ENCODE data around the gene SMPX.

Gene SMPX

DNA sequence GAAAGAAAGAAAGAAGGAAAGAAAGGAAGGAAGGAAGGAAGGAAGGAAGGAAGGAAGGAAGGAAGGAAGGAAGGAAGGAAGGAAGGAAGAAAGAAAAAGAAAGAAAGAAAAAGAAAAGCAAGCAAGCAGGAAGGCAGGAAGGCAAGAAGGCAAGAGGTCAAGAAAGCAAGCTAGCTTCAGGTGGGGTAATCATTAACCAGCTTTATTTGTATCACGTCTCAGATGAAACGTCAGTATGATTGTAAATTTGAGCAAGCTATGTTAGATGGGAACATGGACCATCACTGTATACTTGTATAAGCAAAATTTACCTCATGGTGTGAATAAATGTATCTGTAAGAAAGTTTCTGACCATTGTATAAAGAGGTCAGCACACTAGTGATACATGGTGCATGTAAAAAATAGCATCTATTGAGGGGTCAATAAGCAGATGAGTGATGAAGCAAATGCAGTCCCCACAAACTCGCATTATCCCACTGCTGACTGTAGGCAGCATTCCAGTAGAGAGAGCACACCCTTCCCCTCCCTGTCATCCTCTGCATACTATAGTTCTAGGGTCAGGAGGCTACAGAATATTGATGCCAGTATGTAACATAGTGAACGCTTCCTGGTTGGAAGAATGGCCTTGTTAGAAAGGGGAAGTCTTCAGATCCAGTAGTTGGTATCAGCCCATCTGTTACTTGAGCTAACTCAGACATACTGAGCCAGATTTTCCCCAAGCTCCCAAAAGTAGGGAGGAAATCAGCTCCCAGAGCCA, 83.3 kb downstream of the SMPX start:
- Mint-ChIP-seq H3K9me3 (no peaks in the 10 kb centered on the region), H3K4me3 (no peak overlapping the region), H3K4me1 (peaks cover 5% of the 10 kb centered on the region), H3K36me3 (ENCODE audit: low read depth) (no peaks in the 10 kb centered on the region), H3K27ac (no peak overlapping the region), H3K27me3 (ENCODE audit: low read depth) (peaks cover 3% of the 10 kb centered on the region)
- TF ChIP-seq, protein P1, sequence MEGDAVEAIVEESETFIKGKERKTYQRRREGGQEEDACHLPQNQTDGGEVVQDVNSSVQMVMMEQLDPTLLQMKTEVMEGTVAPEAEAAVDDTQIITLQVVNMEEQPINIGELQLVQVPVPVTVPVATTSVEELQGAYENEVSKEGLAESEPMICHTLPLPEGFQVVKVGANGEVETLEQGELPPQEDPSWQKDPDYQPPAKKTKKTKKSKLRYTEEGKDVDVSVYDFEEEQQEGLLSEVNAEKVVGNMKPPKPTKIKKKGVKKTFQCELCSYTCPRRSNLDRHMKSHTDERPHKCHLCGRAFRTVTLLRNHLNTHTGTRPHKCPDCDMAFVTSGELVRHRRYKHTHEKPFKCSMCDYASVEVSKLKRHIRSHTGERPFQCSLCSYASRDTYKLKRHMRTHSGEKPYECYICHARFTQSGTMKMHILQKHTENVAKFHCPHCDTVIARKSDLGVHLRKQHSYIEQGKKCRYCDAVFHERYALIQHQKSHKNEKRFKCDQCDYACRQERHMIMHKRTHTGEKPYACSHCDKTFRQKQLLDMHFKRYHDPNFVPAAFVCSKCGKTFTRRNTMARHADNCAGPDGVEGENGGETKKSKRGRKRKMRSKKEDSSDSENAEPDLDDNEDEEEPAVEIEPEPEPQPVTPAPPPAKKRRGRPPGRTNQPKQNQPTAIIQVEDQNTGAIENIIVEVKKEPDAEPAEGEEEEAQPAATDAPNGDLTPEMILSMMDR (IDR thresholded peaks at IDR 0.05; ENCODE audit: unreplicated experiment in 3 of 3): no peak

DNA sequence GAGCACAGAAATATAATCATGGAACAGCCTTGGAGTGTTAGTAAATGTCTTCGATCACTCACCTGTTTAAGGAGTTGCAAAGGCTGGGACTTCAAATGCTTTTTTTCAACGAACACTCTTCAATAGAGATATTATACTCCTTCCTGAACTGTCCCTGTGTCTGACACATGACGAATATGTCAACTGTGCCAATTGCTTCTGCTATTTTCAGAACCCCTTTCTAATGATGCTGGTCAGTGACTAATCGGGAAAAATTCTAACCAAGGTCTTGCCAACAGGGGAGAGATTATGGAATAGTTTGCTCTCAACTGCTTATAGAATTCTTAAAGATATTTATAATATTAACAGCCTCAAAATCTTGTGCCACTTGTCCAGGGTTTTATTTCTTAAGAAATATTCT, 91.2 kb downstream of the SMPX start:
- Mint-ChIP-seq H3K27ac (no peak overlapping the region), H3K9me3 (no peaks in the 10 kb centered on the region), H3K36me3 (ENCODE audit: low read depth) (no peaks in the 10 kb centered on the region), H3K4me1 (peaks cover 16% of the 10 kb centered on the region), H3K4me3 (no peak overlapping the region), H3K27me3 (ENCODE audit: low read depth) (no peaks in the 10 kb centered on the region)
- TF ChIP-seq, protein P1 (IDR thresholded peaks at IDR 0.05; ENCODE audit: unreplicated experiment in 3 of 3): no peak

DNA sequence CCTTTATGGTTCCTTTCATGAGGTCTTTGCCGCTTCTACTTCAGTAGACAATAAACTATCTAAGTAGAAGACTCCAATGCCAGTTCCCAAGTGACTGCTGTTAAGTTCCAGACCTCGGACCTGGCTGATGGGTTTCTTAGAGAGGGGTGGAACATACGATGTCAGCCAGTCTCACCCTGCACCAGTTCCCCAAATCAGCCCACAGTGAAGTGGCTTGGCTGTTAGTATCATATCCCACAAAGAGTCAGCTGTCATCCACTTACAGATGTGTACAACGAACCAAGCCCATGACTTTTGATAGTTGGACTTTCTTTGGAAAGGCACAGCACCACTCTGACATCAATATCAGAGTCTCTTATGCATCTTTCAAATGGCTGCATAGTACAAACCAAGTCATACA, 91.7 kb downstream of the SMPX start:
- TF ChIP-seq, protein P1 (IDR thresholded peaks at IDR 0.05; ENCODE audit: unreplicated experiment in 3 of 3): no peak
- Mint-ChIP-seq H3K9me3 (no peaks in the 10 kb centered on the region), H3K36me3 (ENCODE audit: low read depth) (no peaks in the 10 kb centered on the region), H3K27me3 (ENCODE audit: low read depth) (no peaks in the 10 kb centered on the region), H3K4me3 (no peak overlapping the region), H3K4me1 (peaks cover 16% of the 10 kb centered on the region), H3K27ac (no peak overlapping the region)

DNA sequence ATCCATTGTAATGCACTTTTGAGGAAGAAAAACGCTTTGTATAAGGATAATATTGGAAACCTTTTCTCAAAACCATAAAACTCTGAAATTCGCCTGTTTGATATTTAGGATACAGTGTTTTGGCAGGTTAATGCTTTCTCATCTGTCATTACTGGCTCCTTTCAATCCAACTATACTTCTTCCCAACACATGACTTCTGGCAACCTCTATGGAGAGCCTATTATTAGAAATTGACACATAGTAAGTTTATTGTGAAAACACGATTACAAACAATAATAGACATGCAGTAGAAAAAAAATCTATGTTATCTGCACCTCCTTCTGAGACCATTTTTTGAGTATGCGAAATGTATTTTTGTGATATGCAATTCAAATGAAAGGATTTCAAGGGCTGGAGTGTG, 95.2 kb downstream of the SMPX start:
- Mint-ChIP-seq H3K36me3 (ENCODE audit: low read depth) (peaks cover 4% of the 10 kb centered on the region), H3K4me1 (peaks cover 30% of the 10 kb centered on the region), H3K27me3 (ENCODE audit: low read depth) (no peaks in the 10 kb centered on the region), H3K9me3 (peaks cover 4% of the 10 kb centered on the region), H3K4me3 (no peak overlapping the region), H3K27ac (no peak overlapping the region)
- TF ChIP-seq, protein P1 (IDR thresholded peaks at IDR 0.05; ENCODE audit: unreplicated experiment in 3 of 3): no peak

DNA sequence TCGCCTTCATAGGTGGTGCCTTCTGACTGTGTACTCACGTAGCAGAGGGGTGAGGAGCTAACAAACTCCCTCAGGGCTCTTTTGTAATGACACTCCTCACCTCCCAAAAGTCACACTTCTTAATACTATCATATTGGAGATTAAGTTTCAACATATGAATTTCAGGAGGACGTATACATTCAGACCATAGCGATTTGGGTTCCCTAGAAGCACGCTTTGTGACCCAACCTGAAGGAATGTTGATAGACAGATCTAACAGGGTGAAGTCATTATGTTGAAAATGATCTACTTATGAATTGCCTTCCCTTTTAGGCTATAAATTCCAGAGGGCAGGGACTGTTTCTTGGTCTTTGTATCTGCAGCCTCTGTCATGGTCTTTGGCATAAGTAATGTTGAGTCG, 96.6 kb downstream of the SMPX start:
- Mint-ChIP-seq H3K4me1 (peaks cover 21% of the 10 kb centered on the region), H3K4me3 (no peak overlapping the region), H3K27me3 (ENCODE audit: low read depth) (no peaks in the 10 kb centered on the region), H3K9me3 (peaks cover 4% of the 10 kb centered on the region), H3K27ac (no peak overlapping the region), H3K36me3 (ENCODE audit: low read depth) (peaks cover 4% of the 10 kb centered on the region)
- TF ChIP-seq, protein P1 (IDR thresholded peaks at IDR 0.05; ENCODE audit: unreplicated experiment in 3 of 3): no peak

DNA sequence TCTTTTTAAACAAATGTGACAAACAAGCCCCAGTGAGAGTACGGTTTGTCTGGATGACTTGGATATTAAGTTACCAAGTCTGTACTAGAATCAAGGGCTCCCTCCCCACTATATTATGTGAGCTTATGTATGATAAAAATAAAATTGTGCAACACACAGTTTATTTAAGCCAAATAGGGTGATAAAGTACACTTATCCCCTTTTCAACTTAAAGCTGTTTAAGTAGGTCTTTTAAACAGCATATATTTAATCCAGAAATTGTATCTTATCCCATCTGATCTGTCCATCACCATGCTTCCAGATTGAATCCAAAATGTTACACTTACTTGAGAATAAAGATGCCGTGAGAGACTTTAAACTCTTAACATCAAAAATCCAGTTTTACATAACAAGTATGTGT, 97.8 kb downstream of the SMPX start:
- Mint-ChIP-seq H3K4me1 (peaks cover 26% of the 10 kb centered on the region), H3K9me3 (peaks cover 4% of the 10 kb centered on the region), H3K36me3 (ENCODE audit: low read depth) (peaks cover 4% of the 10 kb centered on the region), H3K4me3 (no peak overlapping the region), H3K27me3 (ENCODE audit: low read depth) (no peaks in the 10 kb centered on the region), H3K27ac (peak overlapping the region in 1 of 3 experiments; percentile 15)
- TF ChIP-seq, protein P1 (IDR thresholded peaks at IDR 0.05; ENCODE audit: unreplicated experiment in 3 of 3): no peak

Measured in nephron (organoid).